Heart left ventricle (tissue), 16 donors: ENCODE results near the gene MRPL49. TPM values are rescaled to one million over a fixed set of nuclear protein-coding genes. Genes with fewer than 3 reads are reported as not detected.

Experiments used
- ATAC-seq, 4 donors: fragments of 200-7000 bp; cut with Tn5 transposase; one replicate each; pipeline ENCODE4 v1.9.1; 2020 to 2022; ENCODE audit warnings: moderate library complexity in 4 of 4, mild to moderate bottlenecking in 3 of 4, moderate number of reproducible peaks in 1 of 4
- DNase-seq, 5 donors: peaks; one replicate each; pipeline ENCODE4 v3.0.0-alpha.2; 2020
- H3K27ac ChIP-seq, 12 donors: fragments of 200-600 bp; sonication (generic) in 4 of 12; one replicate each; pipeline versions ENCODE4 v1.5.0 to v1.8.0; 2016 to 2022; ENCODE audit warnings: mild to moderate bottlenecking in 2 of 12
- H3K27me3 ChIP-seq, 9 donors: fragments of 200-600 bp; sonication (generic) in 2 of 9; one replicate each; pipeline versions ENCODE4 v1.5.1 to v1.8.0; 2016 to 2022; ENCODE audit warnings: mild to moderate bottlenecking in 3 of 9
- H3K36me3 ChIP-seq, 9 donors: fragments of 200-600 bp; sonication (generic) in 2 of 9; one replicate each; pipeline versions ENCODE4 v1.5.0 to v1.8.0; 2018 to 2022; ENCODE audit warnings: mild to moderate bottlenecking in 2 of 9
- H3K4me1 ChIP-seq, 12 donors: fragments of 200-600 bp; sonication (generic) in 4 of 12; one replicate each; pipeline versions ENCODE4 v1.5.0 to v1.8.0; 2016 to 2022; ENCODE audit warnings: mild to moderate bottlenecking in 3 of 12
- H3K4me3 ChIP-seq, 12 donors: fragments of 200-600 bp; sonication (generic) in 4 of 12; one replicate each; pipeline versions ENCODE4 v1.5.0 to v1.8.0; 2017 to 2022; ENCODE audit warnings: mild to moderate bottlenecking in 9 of 12, moderate library complexity in 4 of 12
- H3K9me3 ChIP-seq, 12 donors: fragments of 200-600 bp; sonication (generic) in 4 of 12; one replicate each; pipeline versions ENCODE4 v1.5.0 to v1.8.0; 2016 to 2022; ENCODE audit warnings: mild to moderate bottlenecking in 1 of 12
- CTCF ChIP-seq, 12 donors: fragments of 200-600 bp; sonication (generic) in 4 of 12; IDR thresholded peaks; one replicate each; pipeline versions ENCODE4 v1.5.0 to v1.8.0; 2018 to 2022; ENCODE audit warnings: antibody characterized with exemption in 12 of 12, mild to moderate bottlenecking in 5 of 12
- POLR2A ChIP-seq, 2 donors: fragments of 450-650 bp; IDR thresholded peaks; one replicate each; pipeline ENCODE4 v1.6.1; 2017; ENCODE audit warnings: antibody characterized with exemption in 2 of 2, mild to moderate bottlenecking in 2 of 2, moderate library complexity in 2 of 2
- WGBS, 4 donors: extraction: QIAGEN DNeasy Blood & Tissue Kit in 2 of 4; methylation state at CpG; one replicate each; pipeline versions ENCODE4 v1.1.5 to v1.1.7; 2013 to 2018; 5-methylcytosine and 5-hydroxymethylcytosine counted together
- intact Hi-C, 10 donors: fragments of 100-400 bp; cut with DNase I; formaldehyde crosslinking; loops; one replicate each; pipeline versions ENCODE4 v1.11.1 to v1.14.2; 2022
- polyA plus RNA-seq, 2 donors: library from polyadenylated mRNA; stranded (reverse); fragments of 200-250 nt; gene quantifications; one replicate each; pipeline ENCODE4 v1.2.3, GENCODE V29; 2013
- total RNA-seq, 9 donors: library from RNA; depleted of rRNA in 2 of 9; stranded (reverse); fragments of >200 nt in 2 of 9; fragmentation: NEBNext Ultra II Directional in 3 of 9; extraction: Animal tissue kit (Norgen Biotek cat#: 25700) in 3 of 9; gene quantifications; one replicate each; pipeline versions ENCODE4 v1.1.0 to v1.2.4, GENCODE V29; 2016 to 2023
- donor health status: ischemic (EF 13 %, LVEDD 7.1; RV severe dilation, severe dysfunction).
- donor health status: healthy with polysubstance abuse.
- donor health status: DM: no; HTN: yes; CAD: no.
- donor health status: DM: no; HTN: no; CAD: no.
- donor health status: ischemic (EF 25% LVEDD 6.9; RV normal size, moderate dysfunction).
- donor health status: ischemic (EF 25% LVEDD 5.7; RV mildly dilated, moderate dysfunction).
- donor health status: healthy.
- donor health status: DM: yes; HTN: yes; CAD: no.
- donor health status: ischemic (EF 35%, LVEDD 5.7; RV mildly dilated, moderate dysfunction).
- donor health status: nonischemic (EF 11% LVEDD 7.7; RV severe dilation, severe dysfunction).
- donor health status: DM: yes; HTN: yes; CAD: no.
- donor health status: PGD.
- donor health status: ischemic (EF 29% LVEDD 5.4; RV normal size, mild dysfunction).
- donor health status: nonischemic (EF 23%, LVEDD 6.1; RV moderate dilation, normal function).

Gene MRPL49
- total and polyA plus RNA-seq, 11 donors: 13.7 to 66.6 (median 42.1) TPM

GRCh38 chr11:65152122-65152521 is 30.0 kb downstream of the MRPL49 start:
- 69 to 81% (median 73%) methylated on average over 2 of the region's 2 CpGs for WGBS, 4 donors
- no peak for ATAC-seq
- intact Hi-C loops: no loop called here
- Histone ChIP-seq H3K27me3 (no peaks in the 10 kb centered on the region), H3K4me3 (no peak overlapping the region), H3K36me3 (no peaks in the 10 kb centered on the region), H3K27ac (peak overlapping the region in 1 of 12 donors; percentile 80), H3K4me1 (peaks cover 0 to 33% (median 10%) of the 10 kb centered on the region in 12 donors), H3K9me3 (peaks cover 0 to 4% (median 0%) of the 10 kb centered on the region in 12 donors)
- DNase-seq: no peak
- TF ChIP-seq POLR2A (IDR thresholded peaks at IDR 0.05) (no peak), CTCF (IDR thresholded peaks at IDR 0.05) (no peak)

DNA sequence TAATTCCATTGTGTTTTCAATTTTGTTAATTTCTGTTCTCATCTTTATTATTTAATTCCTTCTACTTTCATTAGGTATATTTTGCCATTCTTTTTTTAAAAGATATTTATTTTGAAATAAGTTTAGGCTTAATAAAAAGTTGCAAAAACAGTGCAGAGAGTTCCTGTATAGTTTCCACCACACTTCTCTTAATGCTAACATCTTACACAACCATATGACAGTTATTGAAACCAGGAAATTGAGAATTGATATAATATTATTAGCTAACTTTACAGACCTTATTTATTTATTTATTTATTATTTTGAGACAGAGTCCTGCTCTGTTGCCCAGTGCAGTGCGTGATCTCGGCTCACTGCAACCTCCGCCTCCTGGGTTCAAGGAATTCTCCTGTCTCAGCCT is 34.1 kb downstream of the MRPL49 start:
- intact Hi-C loops: no loop called here
- TF ChIP-seq CTCF (IDR thresholded peaks at IDR 0.05) (no peak), POLR2A (IDR thresholded peaks at IDR 0.05) (no peak)
- Histone ChIP-seq H3K4me3 (no peak overlapping the region), H3K27me3 (no peaks in the 10 kb centered on the region), H3K27ac (no peak overlapping the region), H3K36me3 (no peaks in the 10 kb centered on the region), H3K4me1 (peaks cover 0 to 15% (median 0%) of the 10 kb centered on the region in 12 donors), H3K9me3 (no peaks in the 10 kb centered on the region)
- DNase-seq (no peak), ATAC-seq (no peak)
- WGBS, 4 donors: 95 to 97% (median 96%) methylated on average over 3 of the region's 3 CpGs

GRCh38 chr11:65156926-65157325 is 34.8 kb downstream of the MRPL49 start:
- ATAC-seq (no peak), DNase-seq (no peak)
- TF ChIP-seq POLR2A (IDR thresholded peaks at IDR 0.05): no peak
- intact Hi-C loops: no loop called here
- WGBS, 4 donors: 83 to 90% (median 89%) methylated on average over 1 to 3 of the region's 3 CpGs
- Histone ChIP-seq H3K9me3 (no peaks in the 10 kb centered on the region), H3K4me1 (peaks cover 0 to 9% (median 0%) of the 10 kb centered on the region in 12 donors), H3K4me3 (no peak overlapping the region), H3K27ac (no peak overlapping the region), H3K36me3 (no peaks in the 10 kb centered on the region), H3K27me3 (no peaks in the 10 kb centered on the region)

DNA sequence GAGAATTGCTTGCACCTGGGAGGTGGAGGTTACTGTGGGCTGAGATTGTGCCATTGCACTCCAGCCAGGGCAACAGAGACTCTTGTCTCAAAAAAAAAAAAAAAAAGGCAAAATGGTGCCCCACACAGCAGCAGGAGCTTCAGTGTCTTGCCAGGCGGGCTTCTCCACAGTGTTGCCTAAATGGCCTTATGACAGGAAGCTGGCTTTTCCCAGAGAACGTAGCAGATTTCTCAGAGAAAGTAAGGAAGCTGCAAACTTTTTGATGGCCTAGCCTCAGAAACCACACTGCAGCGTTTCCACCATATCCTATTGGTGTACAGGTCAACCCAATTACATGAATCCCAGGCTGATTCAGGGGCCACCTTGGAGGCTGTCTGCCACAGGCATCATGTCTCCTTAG is 35.2 kb downstream of the MRPL49 start:
- Histone ChIP-seq H3K36me3 (no peaks in the 10 kb centered on the region), H3K27ac (no peak overlapping the region), H3K27me3 (no peaks in the 10 kb centered on the region), H3K9me3 (no peaks in the 10 kb centered on the region), H3K4me1 (peaks cover 0 to 5% (median 0%) of the 10 kb centered on the region in 12 donors), H3K4me3 (no peak overlapping the region)
- WGBS, 4 donors: 62 to 77% (median 67%) methylated on average over 3 of the region's 3 CpGs
- intact Hi-C loops: no loop called here
- ATAC-seq (no peak), DNase-seq (no peak)
- TF ChIP-seq POLR2A (IDR thresholded peaks at IDR 0.05): no peak

DNA sequence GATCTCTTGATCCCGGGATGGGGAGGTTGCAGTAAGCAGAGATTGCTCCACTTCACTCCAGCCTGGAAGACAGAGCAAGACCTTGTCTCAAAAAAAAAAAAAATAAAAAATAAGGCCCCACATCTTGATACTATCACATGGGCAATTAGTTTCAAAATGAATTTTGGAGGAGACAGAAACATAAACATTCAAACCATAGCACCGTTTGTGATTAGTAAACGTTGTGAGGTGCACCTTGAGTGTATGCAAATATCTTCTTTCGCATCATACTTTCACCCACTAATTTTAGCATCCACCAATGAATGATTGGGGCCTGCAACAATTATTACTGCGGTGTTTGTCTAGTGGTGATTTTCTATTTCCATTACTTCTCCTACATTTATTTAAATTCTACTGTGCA is 36.9 kb downstream of the MRPL49 start:
- no peak for TF ChIP-seq POLR2A (IDR thresholded peaks at IDR 0.05)
- no peak for TF ChIP-seq CTCF (IDR thresholded peaks at IDR 0.05)
- Histone ChIP-seq H3K4me1 (no peaks in the 10 kb centered on the region), H3K27ac (no peak overlapping the region), H3K36me3 (no peaks in the 10 kb centered on the region), H3K27me3 (no peaks in the 10 kb centered on the region), H3K9me3 (no peaks in the 10 kb centered on the region), H3K4me3 (no peak overlapping the region)
- intact Hi-C loops: no loop called here
- DNase-seq (no peak), ATAC-seq (no peak)
- 81 to 88% (median 82%) methylated on average over 5 of the region's 5 CpGs for WGBS, 4 donors
